SH-SY5Y (cell line): ENCODE data around the gene ELK3.

ENCODE experiments used
- GATA2 ChIP-seq: IDR thresholded peaks from 2 replicates; pipeline ENCODE4 v1.6.1; 2011; ENCODE audit warnings: mild to moderate bottlenecking, low read depth, low read length
- GATA3 ChIP-seq: IDR thresholded peaks from 2 replicates; pipeline ENCODE4 v1.6.1; 2011; ENCODE audit warnings: low read depth, mild to moderate bottlenecking, low read length, moderate library complexity

- TF ChIP-seq GATA2 (no peak), GATA3 (no peak)
Observed at GRCh38 chr12:96156211-96156610, 38.0 kb upstream of the ELK3 start.
